Stimulated activated effector memory CD8-positive, alpha-beta T cell treated with anti-CD3 and anti-CD28 coated beads, Interleukin-12 subunit alpha, Interleukin-12 subunit beta, amount 100 ng/mL, for 72 hours (primary cell): ENCODE measurements around the gene RAB31.

ENCODE experiments used
- ATAC-seq: fragments of 150-1000 bp; cut with Tn5 transposase; 2 replicates; pipeline ENCODE4 v1.10.0; 2021
- DNase-seq, 2 donors: peaks; one replicate each; pipeline ENCODE4 v3.0.0; 2021 to 2022; ENCODE audit warnings: low spot score in 2 of 2
- H3K27ac Mint-ChIP-seq: one replicate; pipeline ENCODE4 v1.8.0; 2022; ENCODE audit warnings: mild to moderate bottlenecking, mixed read lengths
- H3K36me3 Mint-ChIP-seq: one replicate; pipeline ENCODE4 v1.8.0; 2022; ENCODE audit warnings: mild to moderate bottlenecking, mixed read lengths
- H3K4me1 Mint-ChIP-seq: one replicate; pipeline ENCODE4 v1.8.0; 2022; ENCODE audit warnings: mixed read lengths
- H3K4me3 Mint-ChIP-seq: one replicate; pipeline ENCODE4 v1.8.0; 2022; ENCODE audit warnings: mild to moderate bottlenecking, mixed read lengths
- H3K9me3 Mint-ChIP-seq: one replicate; pipeline ENCODE4 v1.8.0; 2022; ENCODE audit warnings: mixed read lengths

RAB31 gene

DNA sequence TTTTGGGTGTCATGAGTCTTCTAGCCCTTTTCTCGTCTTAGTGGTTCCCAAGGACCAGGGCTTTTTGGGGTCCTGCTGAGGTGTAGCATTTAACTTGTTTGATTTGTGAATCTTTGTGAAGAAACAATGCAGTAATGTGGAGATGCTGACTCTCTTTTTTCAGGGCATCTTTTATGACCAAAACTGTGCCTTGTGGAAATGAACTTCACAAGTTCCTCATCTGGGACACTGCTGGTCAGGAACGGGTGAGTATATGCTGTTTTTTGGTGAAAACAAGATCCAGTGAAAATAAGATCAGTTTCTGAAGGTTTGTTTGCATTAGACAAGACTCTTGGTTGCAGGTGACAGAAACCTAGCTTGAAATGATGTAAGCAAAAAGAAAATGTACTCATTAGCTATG lies 83.9 kb downstream of the RAB31 start:
- Mint-ChIP-seq H3K9me3 (no peaks in the 10 kb centered on the region), H3K4me1 (no peaks in the 10 kb centered on the region), H3K27ac (no peak overlapping the region), H3K36me3 (no peaks in the 10 kb centered on the region), H3K4me3 (no peak overlapping the region)
- no peak for ATAC-seq
- DNase-seq = no peak

DNA sequence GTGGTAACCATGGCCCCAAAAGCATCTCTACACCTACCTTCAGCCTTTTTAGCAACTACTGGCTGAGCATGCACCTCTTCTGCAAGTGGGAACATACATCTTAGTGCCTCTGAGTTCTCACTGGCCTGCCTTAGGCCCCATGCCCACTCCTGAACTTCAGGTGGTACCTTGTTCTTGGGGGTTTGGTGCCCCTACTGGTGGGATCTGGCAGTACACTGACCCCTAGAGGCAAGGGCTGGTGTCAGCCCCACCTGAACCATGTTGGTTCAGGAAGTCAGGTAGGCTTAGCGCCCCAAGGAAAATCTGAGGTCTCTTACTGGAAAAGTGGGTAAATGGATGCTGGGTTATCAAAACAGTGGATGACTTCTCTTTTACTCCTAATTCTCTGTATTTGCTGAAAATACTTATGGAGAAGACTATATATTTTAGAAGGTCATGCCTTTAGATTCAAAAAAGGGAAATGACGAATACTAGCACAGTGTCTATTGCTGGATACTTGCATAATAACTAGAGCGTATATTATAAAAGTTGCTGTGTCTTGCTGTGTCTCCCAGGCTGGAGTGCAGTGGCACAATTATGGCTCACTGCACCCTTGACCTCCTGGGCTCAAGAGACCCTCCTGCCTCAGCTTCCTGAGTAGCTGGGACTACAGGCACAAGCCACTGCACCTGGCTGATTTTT lies 84.6 kb downstream of the RAB31 start:
- peak; percentile 58 for ATAC-seq
- Mint-ChIP-seq H3K36me3 (no peaks in the 10 kb centered on the region), H3K9me3 (no peaks in the 10 kb centered on the region), H3K27ac (no peak overlapping the region), H3K4me1 (no peaks in the 10 kb centered on the region), H3K4me3 (no peak overlapping the region)
- DNase-seq = peak; percentile 9 to 66

DNA sequence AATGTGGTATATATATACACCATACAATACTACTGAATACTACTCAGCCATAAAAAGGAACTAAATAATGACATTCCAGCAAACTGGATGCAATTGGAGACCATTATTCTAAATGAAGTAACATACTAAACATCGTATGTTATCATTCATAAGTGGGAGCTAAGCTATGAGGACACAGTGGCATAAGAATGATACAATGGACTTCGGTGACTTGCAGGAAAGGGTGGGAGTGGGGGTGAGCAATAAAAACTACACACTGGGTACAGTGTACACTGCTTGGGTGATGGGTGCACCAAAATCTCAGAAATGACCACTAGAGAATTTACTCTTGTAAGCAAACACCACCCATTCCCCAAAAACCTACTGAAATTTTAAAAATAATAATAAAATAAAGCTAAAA lies 87.9 kb downstream of the RAB31 start:
- Mint-ChIP-seq H3K36me3 (no peaks in the 10 kb centered on the region), H3K9me3 (no peaks in the 10 kb centered on the region), H3K4me3 (no peak overlapping the region), H3K4me1 (no peaks in the 10 kb centered on the region), H3K27ac (no peak overlapping the region)
- ATAC-seq (no peak), DNase-seq (peak in 1 of 2 donors; percentile 6)

DNA sequence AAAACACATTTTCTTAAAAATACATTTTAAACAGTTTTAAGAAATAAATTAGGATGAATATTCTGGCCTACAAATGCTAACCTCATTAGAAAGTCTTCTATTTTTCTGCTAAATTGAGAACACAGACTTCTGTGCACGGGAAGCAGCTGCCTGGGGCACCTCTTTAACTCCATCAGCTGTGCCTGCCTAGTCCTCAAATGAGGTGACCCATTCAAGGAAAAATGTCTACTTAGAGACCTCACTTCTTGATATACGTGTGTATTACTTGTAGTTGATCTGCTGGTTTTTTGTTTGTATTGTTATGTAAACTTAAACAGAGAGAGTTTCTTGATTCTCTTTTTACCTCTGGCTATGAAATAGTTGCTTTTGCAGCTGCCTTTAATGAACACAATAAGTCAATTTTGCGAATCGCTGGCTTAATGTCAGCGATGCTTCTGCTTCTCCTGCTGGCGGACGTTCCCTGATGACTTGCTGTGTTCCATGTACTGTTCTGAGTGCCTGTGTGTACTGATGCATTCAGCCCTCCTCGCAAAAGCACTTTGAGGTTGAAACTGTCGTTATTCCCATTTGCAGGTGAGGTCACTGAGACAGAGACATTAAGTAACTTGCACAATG lies 88.9 kb downstream of the RAB31 start:
- peak in 1 of 2 donors; percentile 10 for DNase-seq
- ATAC-seq = no peak
- H3K9me3 Mint-ChIP-seq = no peaks in the 10 kb centered on the region
- no peak overlapping the region for H3K4me3 Mint-ChIP-seq
- H3K36me3 Mint-ChIP-seq = no peaks in the 10 kb centered on the region
- no peaks in the 10 kb centered on the region for H3K4me1 Mint-ChIP-seq
- H3K27ac Mint-ChIP-seq = no peak overlapping the region

DNA sequence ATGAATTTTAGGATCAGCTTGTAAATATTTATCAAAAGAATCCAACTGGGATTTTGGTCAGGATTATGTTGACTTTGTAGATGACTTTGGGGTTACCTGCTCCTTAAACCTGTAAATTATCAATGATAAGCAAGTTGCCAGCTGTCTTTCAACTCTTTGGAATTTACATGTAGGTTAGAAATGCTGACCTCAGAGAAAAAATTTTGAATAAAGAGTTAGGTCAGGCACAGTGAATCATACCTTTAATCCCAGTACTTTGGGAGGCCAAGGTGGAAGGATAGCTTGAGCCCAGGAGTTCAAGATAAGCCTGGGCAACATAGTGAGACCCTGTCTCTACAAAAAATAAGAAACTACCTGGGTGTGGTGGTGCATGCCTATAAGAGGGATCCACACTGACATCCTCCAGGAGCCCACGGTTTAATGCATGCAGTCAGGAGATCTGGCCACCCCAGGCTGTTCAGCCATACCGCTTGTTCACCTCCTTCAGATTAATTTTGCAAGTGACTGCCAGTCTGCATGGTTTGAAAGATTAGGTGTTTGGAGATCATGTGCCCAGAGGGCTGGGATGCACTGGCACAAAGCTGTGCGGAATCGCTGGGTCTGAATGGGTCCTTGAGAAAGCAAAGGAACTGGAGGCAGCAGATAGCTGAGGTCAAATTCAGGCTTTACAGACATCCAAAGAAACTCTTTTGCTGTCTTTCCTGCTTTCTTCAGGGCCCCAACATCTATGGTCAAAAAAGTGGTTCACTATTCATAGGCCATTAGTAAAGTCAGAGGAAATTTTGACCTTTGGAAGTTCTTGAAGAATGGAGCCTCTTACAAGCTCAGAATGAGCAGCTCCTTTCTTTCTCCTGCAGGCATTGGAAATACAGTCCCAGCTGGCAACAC lies 94.3 kb downstream of the RAB31 start:
- H3K9me3 Mint-ChIP-seq = no peaks in the 10 kb centered on the region
- ATAC-seq (no peak), DNase-seq (no peak)
- H3K4me1 Mint-ChIP-seq = no peaks in the 10 kb centered on the region
- no peak overlapping the region for H3K4me3 Mint-ChIP-seq
- no peak overlapping the region for H3K27ac Mint-ChIP-seq
- no peaks in the 10 kb centered on the region for H3K36me3 Mint-ChIP-seq

DNA sequence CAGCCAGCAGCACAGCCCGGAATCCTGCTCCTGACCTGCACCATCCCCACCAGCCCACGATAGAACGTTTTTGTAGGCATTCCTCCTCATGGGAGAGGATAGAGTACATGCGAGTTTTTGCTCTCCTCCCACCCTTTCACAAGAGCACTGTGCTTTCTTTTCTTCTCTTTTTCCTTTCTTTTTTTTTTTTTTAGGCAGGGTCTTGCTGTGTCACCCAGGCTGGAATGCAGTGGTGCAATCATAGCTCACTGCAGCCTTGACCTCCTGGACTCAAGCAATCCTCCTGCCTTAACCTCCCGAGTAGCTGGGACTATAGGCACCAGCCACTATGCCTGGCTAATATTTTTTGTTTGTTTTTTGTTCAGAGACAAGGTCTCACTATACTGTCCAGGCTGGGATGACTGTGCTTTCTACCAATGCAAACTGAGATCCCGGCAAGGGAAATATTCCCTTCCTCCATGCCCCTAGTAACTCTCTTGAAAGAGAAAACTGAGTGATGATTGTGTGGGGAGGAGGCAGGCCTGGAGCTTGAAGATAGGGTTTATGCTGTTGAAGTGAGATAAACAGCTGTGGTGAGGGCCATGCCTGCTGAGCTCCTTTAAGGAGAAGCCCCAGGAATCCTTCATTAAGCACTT lies 95.1 kb downstream of the RAB31 start:
- no peaks in the 10 kb centered on the region for H3K36me3 Mint-ChIP-seq
- no peaks in the 10 kb centered on the region for H3K9me3 Mint-ChIP-seq
- no peak for DNase-seq
- no peaks in the 10 kb centered on the region for H3K4me1 Mint-ChIP-seq
- ATAC-seq = no peak
- no peak overlapping the region for H3K4me3 Mint-ChIP-seq
- no peak overlapping the region for H3K27ac Mint-ChIP-seq

DNA sequence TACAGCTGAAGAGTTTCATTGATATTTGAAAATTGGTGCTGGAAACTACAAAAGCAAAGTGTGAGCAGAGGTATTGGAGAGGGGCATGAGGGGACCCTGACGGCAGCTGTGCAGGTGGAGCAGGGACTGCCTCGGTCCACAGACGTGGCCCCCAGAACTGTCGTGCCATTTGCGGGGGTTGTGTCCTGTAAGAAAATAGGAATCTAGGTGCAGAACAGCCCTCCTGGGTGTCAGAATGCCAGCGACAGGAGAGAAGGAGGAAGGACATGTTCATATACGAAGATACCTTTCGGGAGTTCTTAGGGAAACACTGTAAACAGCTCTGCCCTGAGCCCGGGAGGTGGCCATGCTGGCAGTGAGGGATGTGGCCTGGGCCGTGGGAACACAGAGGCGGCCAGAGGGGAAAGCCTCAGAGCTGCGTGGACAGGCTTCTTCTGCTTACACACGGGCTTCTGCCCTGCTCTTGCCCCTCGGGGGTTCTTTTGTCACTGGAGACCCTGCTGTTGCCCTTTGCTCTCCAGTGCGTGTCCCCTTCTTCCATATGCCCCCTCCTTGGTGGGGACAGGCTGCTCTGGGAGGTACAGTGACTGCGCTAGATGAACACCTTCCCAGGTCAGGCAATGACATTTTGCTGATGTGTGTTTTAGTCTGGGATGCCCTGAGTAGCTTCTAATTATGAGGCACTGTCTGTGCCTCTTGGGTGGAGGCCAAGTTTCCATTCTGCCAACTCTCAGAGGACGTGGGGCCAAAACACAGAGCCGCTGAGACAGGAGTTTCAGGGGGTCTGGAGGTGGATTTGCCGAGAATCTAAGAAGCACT lies 95.8 kb downstream of the RAB31 start:
- no peak for DNase-seq
- Mint-ChIP-seq H3K36me3 (no peaks in the 10 kb centered on the region), H3K4me1 (no peaks in the 10 kb centered on the region), H3K4me3 (no peak overlapping the region), H3K9me3 (no peaks in the 10 kb centered on the region), H3K27ac (no peak overlapping the region)
- no peak for ATAC-seq

DNA sequence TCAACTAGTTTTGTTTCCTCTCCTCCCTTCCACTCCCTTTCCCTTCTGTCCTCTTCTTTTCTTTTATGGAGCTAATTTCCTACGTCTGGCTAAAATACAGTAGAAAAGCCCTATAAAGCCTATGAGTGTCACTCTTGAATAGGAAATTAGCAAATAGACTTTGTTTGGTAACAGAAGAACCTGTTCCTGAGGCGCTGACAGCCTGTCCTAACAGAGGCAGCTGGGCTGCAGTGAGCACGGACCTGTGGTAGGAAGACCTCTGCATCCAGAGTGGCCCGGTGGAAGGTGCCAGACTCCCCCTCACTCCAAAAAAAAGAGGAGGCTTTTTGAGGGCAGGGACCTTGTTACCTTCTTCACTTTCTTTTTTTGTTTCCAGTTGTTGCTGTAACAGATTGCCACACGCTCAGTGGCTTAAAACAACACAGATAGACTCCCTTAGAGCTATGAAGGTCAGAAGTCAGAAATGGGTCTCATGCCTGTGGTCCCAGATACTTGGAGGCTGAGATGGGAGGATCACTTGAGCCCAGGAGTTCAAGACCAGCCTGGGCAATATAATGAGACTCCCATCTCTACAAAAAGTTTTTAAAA lies 96.5 kb downstream of the RAB31 start:
- no peaks in the 10 kb centered on the region for H3K36me3 Mint-ChIP-seq
- ATAC-seq = no peak

DNA sequence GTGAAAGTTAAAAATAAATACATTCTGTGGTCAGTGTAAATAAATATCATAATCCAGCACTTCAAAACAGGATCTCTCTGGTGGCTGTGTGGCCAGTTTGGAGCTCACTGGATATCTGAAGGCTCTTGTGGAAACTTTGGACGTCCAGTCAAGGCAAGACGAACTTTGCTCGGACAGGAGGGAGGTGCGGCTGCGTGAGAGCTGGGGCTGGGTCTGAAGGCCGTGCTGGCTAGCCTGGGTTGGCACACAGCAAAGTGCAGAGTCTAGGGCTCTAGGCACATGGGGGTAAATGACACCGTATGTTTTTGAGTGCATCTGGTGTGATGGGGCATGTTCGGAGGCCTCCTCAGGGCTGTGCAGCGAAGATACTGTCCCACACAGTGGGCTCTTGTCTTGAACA lies 98.8 kb downstream of the RAB31 start:
- H3K27ac Mint-ChIP-seq = no peak overlapping the region
- no peaks in the 10 kb centered on the region for H3K36me3 Mint-ChIP-seq
- ATAC-seq (no peak), DNase-seq (no peak)
- no peak overlapping the region for H3K4me3 Mint-ChIP-seq
- no peaks in the 10 kb centered on the region for H3K9me3 Mint-ChIP-seq
- H3K4me1 Mint-ChIP-seq = no peaks in the 10 kb centered on the region

More for the DNA sequence above, 96.5 kb downstream of the RAB31 start:
- Mint-ChIP-seq H3K9me3 (no peaks in the 10 kb centered on the region), H3K4me1 (no peaks in the 10 kb centered on the region), H3K27ac (no peak overlapping the region), H3K4me3 (no peak overlapping the region)
- no peak for DNase-seq

DNA sequence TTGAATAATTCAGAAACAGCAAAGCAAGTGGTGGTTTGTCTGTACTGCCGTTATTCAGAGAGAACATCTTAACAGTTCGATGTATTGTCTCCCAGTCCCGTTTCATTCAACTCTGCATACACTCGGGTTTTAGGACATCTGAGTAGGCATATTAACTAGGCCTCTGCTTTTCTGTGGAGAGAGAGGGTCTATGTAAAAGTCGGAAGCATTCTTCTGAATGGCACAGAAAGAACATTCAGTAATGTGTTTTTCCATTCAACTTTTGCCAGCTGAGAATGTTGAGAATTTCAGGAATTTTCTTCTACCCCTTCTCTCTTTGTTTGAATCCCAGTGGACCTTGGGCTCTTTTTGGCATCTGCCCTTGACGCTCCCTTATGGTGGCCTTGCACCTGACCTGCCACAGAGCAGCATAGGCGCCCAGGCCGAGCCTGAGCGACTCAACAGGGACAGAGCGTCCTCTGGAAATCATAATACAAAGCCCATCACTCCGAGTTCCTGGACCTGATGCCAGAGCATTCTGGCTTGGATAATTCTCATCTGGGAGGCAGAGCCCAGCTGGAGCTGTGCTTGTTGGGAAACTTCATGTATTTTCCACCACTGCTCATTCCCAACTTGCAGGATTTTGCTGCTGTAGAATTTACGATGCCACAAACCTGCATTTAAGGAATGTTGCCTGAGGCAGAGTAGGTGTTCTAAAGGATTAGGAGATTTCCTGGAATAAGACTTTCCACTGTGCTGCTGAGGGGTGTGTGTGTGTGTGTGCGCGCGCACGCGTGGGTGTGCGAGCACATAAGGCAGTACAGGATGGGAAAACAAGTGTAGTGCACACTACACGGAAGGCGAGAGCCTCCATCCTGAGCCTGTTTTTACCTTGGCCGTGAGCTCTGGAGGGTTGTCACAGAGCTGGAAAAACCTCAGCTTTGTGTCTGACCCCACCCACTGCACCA lies 100.5 kb downstream of the RAB31 start:
- ATAC-seq (no peak), DNase-seq (no peak)
- no peak overlapping the region for H3K4me3 Mint-ChIP-seq
- no peaks in the 10 kb centered on the region for H3K9me3 Mint-ChIP-seq
- H3K27ac Mint-ChIP-seq = no peak overlapping the region
- H3K4me1 Mint-ChIP-seq = no peaks in the 10 kb centered on the region
- H3K36me3 Mint-ChIP-seq = no peaks in the 10 kb centered on the region

DNA sequence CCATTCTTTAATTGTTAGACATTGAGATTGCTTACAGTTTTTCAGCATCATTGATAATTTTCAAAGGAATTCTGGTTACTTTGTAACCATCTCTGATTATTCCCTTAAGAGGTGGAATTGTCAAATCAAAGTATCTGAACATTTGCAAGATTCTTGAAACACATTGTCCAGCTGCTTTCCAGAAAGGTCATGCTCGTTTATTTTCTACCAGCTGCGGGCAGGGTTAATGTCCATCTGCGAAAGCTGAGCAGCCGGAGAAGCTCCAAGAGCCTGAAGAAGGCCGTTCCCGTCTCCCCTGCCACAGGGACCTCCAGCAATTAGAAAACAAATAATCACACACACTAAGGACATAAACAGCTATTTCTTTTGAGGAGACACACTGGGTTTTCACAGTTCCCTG lies 101.6 kb downstream of the RAB31 start:
- Mint-ChIP-seq H3K4me1 (no peaks in the 10 kb centered on the region), H3K9me3 (no peaks in the 10 kb centered on the region), H3K36me3 (no peaks in the 10 kb centered on the region), H3K4me3 (no peak overlapping the region), H3K27ac (no peak overlapping the region)
- DNase-seq (no peak), ATAC-seq (no peak)

DNA sequence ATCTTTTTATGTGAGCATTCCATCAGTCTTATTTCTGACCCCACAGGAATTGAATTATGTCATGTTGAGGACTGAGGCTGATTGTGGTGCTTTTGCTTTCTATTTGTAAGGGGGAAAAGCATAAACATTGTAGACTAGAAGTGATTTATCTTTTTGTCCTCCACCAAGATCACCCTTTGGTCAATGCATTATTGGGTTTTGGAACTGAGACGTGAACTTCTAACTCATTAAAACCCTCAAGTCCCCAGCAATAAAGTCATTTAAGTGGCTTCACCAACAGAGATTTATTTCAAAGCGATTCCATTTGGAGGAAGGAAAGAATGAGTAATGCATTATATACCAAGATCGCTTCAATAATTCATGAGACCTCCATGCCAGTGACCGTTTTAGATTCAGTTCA lies 102.2 kb downstream of the RAB31 start:
- Mint-ChIP-seq H3K36me3 (no peaks in the 10 kb centered on the region), H3K27ac (no peak overlapping the region), H3K4me3 (no peak overlapping the region), H3K4me1 (no peaks in the 10 kb centered on the region), H3K9me3 (no peaks in the 10 kb centered on the region)
- DNase-seq (no peak), ATAC-seq (no peak)

DNA sequence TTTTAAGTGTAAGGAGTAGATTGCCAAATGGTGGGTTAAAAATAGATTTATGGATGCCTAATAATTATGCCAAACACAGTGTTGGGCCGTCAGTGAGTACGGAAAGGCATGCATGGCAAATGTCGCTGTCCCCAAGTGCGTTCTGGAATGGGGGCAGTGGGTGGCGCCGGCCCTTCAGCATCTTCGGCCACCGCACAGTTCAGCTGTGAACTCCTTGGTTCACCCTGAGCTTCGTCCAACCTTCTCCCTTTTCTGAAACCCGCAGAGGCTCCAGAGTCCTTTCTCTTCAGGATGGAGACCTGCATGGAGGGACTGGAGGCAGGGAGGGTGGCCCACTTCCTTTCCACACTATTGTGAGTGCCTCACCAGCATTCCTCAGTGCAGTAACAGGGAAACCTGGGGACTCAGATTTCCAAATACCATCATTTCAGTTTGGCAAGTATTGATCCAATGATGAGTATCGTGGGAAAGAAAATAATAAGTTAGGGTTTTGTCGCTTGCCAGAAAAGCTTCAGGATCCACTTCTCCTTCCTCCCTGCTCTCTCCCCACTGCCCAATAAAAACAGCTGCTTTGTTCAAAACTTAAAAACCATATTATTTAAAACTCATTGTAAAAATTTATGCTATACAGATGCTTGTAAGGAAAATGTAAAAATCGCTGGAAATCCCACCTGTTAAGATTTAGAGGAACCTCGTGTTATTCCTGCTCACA lies 103.0 kb downstream of the RAB31 start:
- ATAC-seq (no peak), DNase-seq (no peak)
- Mint-ChIP-seq H3K9me3 (no peaks in the 10 kb centered on the region), H3K36me3 (no peaks in the 10 kb centered on the region), H3K27ac (no peak overlapping the region), H3K4me3 (no peak overlapping the region), H3K4me1 (no peaks in the 10 kb centered on the region)
